Tibial nerve (tissue), 4 donors: Measurements from ENCODE around the gene NBL1.

Source experiments
- EP300 ChIP-seq, 2 donors: sonication (generic); formaldehyde crosslinking; IDR thresholded peaks; one replicate each; pipeline ENCODE4 v1.6.1; 2017; ENCODE audit warnings: antibody characterized with exemption in 2 of 2, mild to moderate bottlenecking in 1 of 2
- POLR2A ChIP-seq, 2 donors: fragments of 450-650 bp; IDR thresholded peaks; one replicate each; pipeline ENCODE4 v1.6.1; 2017; ENCODE audit warnings: antibody characterized with exemption in 2 of 2, mild to moderate bottlenecking in 2 of 2, moderate library complexity in 2 of 2
- TF ChIP-seq, protein P1 (sequence below), 5 experiments: fragments of 200-600 bp in 3 of 5; fragments of 450-650 bp in 2 of 5; sonication (generic) in 3 of 5; IDR thresholded peaks; one replicate each; pipeline ENCODE4 v1.5.1; 2016 to 2019; ENCODE audit warnings: antibody characterized with exemption in 5 of 5, mild to moderate bottlenecking in 3 of 5, moderate library complexity in 2 of 5

- TF ChIP-seq, protein P1, sequence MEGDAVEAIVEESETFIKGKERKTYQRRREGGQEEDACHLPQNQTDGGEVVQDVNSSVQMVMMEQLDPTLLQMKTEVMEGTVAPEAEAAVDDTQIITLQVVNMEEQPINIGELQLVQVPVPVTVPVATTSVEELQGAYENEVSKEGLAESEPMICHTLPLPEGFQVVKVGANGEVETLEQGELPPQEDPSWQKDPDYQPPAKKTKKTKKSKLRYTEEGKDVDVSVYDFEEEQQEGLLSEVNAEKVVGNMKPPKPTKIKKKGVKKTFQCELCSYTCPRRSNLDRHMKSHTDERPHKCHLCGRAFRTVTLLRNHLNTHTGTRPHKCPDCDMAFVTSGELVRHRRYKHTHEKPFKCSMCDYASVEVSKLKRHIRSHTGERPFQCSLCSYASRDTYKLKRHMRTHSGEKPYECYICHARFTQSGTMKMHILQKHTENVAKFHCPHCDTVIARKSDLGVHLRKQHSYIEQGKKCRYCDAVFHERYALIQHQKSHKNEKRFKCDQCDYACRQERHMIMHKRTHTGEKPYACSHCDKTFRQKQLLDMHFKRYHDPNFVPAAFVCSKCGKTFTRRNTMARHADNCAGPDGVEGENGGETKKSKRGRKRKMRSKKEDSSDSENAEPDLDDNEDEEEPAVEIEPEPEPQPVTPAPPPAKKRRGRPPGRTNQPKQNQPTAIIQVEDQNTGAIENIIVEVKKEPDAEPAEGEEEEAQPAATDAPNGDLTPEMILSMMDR (IDR thresholded peaks at IDR 0.05): no peak
- no peak for TF ChIP-seq POLR2A (IDR thresholded peaks at IDR 0.05)
- TF ChIP-seq EP300 (IDR thresholded peaks at IDR 0.05): no peak
These were observed 35.6 kb downstream of the NBL1 start for GRCh38 chr1:19679691-19680090.
